ENCODE results near the gene JAK3. TPM values are rescaled to one million over a fixed set of nuclear protein-coding genes. Genes with fewer than 3 reads are reported as not detected.
A peak's percentile ranks its signal among the peaks of the same experiment; 100 is the strongest.

Gene JAK3
- total RNA-seq, 1 experiment from 2014 or later: not detected

DNA sequence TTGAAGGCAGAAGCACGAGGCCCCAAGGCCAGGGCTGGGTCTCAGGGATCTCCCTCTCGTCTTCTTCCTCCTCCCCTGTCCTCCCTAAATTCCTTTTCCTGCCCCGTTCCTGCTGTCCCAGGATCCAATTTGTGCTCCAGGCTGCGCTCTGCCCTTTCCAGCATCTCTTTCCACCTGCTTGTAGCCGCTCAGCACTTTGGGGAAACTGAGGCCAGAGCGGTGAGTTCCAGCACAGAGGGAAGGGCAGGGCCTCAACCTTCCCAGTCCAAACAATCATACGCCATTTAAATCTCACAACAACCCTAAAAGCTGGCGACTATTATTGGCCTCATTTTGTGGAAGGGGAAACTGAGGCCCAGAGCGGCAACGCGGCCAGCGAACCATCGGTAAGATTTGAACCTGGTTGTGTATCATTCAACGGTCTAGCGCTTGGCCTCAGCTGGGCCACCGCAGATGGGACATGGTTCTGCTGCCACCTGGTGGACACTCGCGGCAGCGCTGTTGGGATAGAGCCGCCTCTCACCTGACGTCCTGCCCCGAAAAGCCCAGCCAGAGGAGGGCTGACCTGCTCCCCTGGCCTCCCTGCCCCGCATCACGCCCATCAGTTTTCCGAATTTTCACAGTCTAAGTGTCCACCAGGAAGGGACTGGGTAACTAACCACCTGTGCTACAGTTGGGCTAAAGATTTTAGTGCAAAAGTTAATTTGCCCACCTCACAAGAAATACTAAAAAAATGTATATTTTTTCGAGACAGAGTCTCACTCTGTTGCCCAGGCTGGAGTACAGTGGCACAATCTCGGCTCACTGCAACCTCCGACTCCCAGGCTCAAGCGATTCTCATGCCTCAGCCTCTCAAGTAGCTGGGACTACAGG lies 7.7 kb upstream of the JAK3 start:
- peak; percentile 80 to 89 for DNase-seq
- Mint-ChIP-seq H3K4me1 (ENCODE audit: low read depth, unreplicated experiment) (no peaks in the 10 kb centered on the region), H3K4me3 (ENCODE audit: unreplicated experiment) (no peak overlapping the region), H3K27ac (ENCODE audit: unreplicated experiment) (no peak overlapping the region), H3K9me3 (ENCODE audit: unreplicated experiment) (no peaks in the 10 kb centered on the region), H3K36me3 (ENCODE audit: insufficient read depth, unreplicated experiment) (peaks cover 13% of the 10 kb centered on the region), H3K27me3 (ENCODE audit: insufficient read depth, unreplicated experiment) (peaks cover 2% of the 10 kb centered on the region)
- intact Hi-C loops (cut with micrococcal nuclease; ENCODE audit: unreplicated experiment): loop anchor here (1.0 to 5.0 kb wide), 2 partner anchors 89 to 413 kb away; no protein-coding TSS in a partner anchor
- ChIA-PET POLR2A (no interaction called here), CTCF (interaction anchor here (0.5 to 1.1 kb wide), 5 partner anchors 77 to 250 kb away, joined by 3 read pairs; partner anchors contain the start of gene CCDC124)
- no TSS peak for BruUV-seq (replicated peaks)
- Histone ChIP-seq H3K36me3 (ENCODE audit: control insufficient read depth, insufficient read depth, low read length) (no peaks in the 10 kb centered on the region), H3K4me1 (no peaks in the 10 kb centered on the region), H3K27me3 (replicated peaks; ENCODE audit: control insufficient read depth, insufficient read depth, low read length) (no peaks in the 10 kb centered on the region), H3K9me3 (no peaks in the 10 kb centered on the region), H3K4me3 (ENCODE audit: low read depth, low read length) (no peak overlapping the region)
- peak; percentile 93 to 94 for TF ChIP-seq CTCF (IDR thresholded peaks at IDR 0.05; ENCODE audit: insufficient read depth in 1 of 2, low read depth in 1 of 2, low read length in 1 of 2, severe bottlenecking in 1 of 2, unreplicated experiment in 1 of 2)

DNA sequence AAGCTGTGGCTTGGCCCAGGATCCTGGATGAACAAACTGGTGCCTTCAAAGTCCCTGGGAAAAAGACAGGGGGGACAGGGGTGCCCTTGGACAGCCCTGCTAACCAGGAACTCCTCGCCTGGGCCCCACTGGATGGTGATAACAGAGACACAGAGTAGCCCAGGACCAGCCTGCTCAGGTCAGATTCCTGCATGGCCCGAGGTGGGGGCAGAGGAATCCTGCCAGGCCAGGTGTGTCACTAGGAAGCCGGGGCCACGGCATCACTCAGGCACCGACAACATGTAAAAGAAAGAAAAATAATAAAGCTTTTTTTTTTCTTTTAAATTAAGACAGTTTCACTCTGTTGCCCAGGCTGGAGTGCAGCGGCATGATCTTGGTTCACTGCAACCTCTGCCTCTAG lies 6.3 kb upstream of the JAK3 start:
- DNase-seq: no peak
- Histone ChIP-seq H3K27me3 (replicated peaks; ENCODE audit: control insufficient read depth, insufficient read depth, low read length) (no peaks in the 10 kb centered on the region), H3K4me1 (no peaks in the 10 kb centered on the region), H3K36me3 (ENCODE audit: control insufficient read depth, insufficient read depth, low read length) (no peaks in the 10 kb centered on the region), H3K9me3 (no peaks in the 10 kb centered on the region), H3K4me3 (ENCODE audit: low read depth, low read length) (no peak overlapping the region)
- ChIA-PET POLR2A (no interaction called here), CTCF (interaction anchor here (1.0 kb wide), 1 partner anchor 35 kb away, joined by 3 read pairs; no protein-coding TSS in a partner anchor)
- Mint-ChIP-seq H3K27me3 (ENCODE audit: insufficient read depth, unreplicated experiment) (peaks cover 2% of the 10 kb centered on the region), H3K4me1 (ENCODE audit: low read depth, unreplicated experiment) (no peaks in the 10 kb centered on the region), H3K27ac (ENCODE audit: unreplicated experiment) (no peak overlapping the region), H3K4me3 (ENCODE audit: unreplicated experiment) (no peak overlapping the region), H3K36me3 (ENCODE audit: insufficient read depth, unreplicated experiment) (no peaks in the 10 kb centered on the region), H3K9me3 (ENCODE audit: unreplicated experiment) (no peaks in the 10 kb centered on the region)
- no peak for TF ChIP-seq CTCF (IDR thresholded peaks at IDR 0.05; ENCODE audit: insufficient read depth in 1 of 2, low read depth in 1 of 2, low read length in 1 of 2, severe bottlenecking in 1 of 2, unreplicated experiment in 1 of 2)
- intact Hi-C loops (cut with micrococcal nuclease; ENCODE audit: unreplicated experiment): no loop called here
- BruUV-seq (replicated peaks): no TSS peak

- H3K36me3 ChIP-seq (ENCODE audit: control insufficient read depth, insufficient read depth, low read length): no peaks in the 10 kb centered on the region
- H3K4me3 ChIP-seq (ENCODE audit: low read depth, low read length): no peak overlapping the region
- no peaks in the 10 kb centered on the region for H3K9me3 ChIP-seq
- no peaks in the 10 kb centered on the region for H3K36me3 Mint-ChIP-seq (ENCODE audit: insufficient read depth, unreplicated experiment)
- TF ChIP-seq CTCF (IDR thresholded peaks at IDR 0.05; ENCODE audit: insufficient read depth in 1 of 2, low read depth in 1 of 2, low read length in 1 of 2, severe bottlenecking in 1 of 2, unreplicated experiment in 1 of 2): no peak
- CTCF ChIA-PET: interaction anchor here (0.6 to 0.7 kb wide), 2 partner anchors 10 to 246 kb away, joined by 3 read pairs; no protein-coding TSS in a partner anchor
- H3K27ac Mint-ChIP-seq (ENCODE audit: unreplicated experiment): no peak overlapping the region
- no peak for DNase-seq
- BruUV-seq (replicated peaks): no TSS peak
- intact Hi-C loops (cut with micrococcal nuclease; ENCODE audit: unreplicated experiment): no loop called here
- H3K27me3 ChIP-seq (replicated peaks; ENCODE audit: control insufficient read depth, insufficient read depth, low read length): no peaks in the 10 kb centered on the region
- H3K4me1 ChIP-seq: no peaks in the 10 kb centered on the region
- no peaks in the 10 kb centered on the region for H3K27me3 Mint-ChIP-seq (ENCODE audit: insufficient read depth, unreplicated experiment)
- H3K4me1 Mint-ChIP-seq (ENCODE audit: low read depth, unreplicated experiment): no peaks in the 10 kb centered on the region
- POLR2A ChIA-PET: no interaction called here
- no peaks in the 10 kb centered on the region for H3K9me3 Mint-ChIP-seq (ENCODE audit: unreplicated experiment)
- H3K4me3 Mint-ChIP-seq (ENCODE audit: unreplicated experiment): no peak overlapping the region
Measured at GRCh38 chr19:17848595-17849292, 962 bp upstream of the JAK3 start.

Data from Caco-2 (cell line).